WTC11 (cell line): Measurements from ENCODE around the gene TTC17. TPM values are rescaled to one million over a fixed set of nuclear protein-coding genes. Genes with fewer than 3 reads are reported as not detected.

Source experiments
- ATAC-seq: fragments of 200-7000 bp; cut with Tn5 transposase; 2 replicates; pipeline ENCODE4 v1.10.0; 2021; ENCODE audit warnings: mild to moderate bottlenecking, moderate library complexity
- CTCF ChIA-PET: fragments of 300-600 bp; sonication (Branson Sonifier 250); formaldehyde crosslinking; loops from one replicate; lab custom pipeline; 2021; ENCODE audit warnings: antibody characterized with exemption; lab: Charles Lee
- POLR2A ChIA-PET: fragments of 350-600 bp; sonication (Branson Sonifier 250); formaldehyde crosslinking; loops from one replicate; lab custom pipeline; 2021; ENCODE audit warnings: antibody characterized with exemption; lab: Charles Lee
- DNase-seq: peaks from one replicate; pipeline ENCODE4 v3.0.0; 2021; ENCODE audit warnings: low spot score
- H3K27ac Mint-ChIP-seq: 2 replicates; pipeline ENCODE4 v1.8.0; 2021; ENCODE audit warnings: mixed read lengths
- H3K27me3 Mint-ChIP-seq: 2 replicates; pipeline ENCODE4 v1.8.0; 2021; ENCODE audit warnings: low read depth, mild to moderate bottlenecking, moderate library complexity, mixed read lengths
- H3K36me3 Mint-ChIP-seq: 2 replicates; pipeline ENCODE4 v1.8.0; 2021; ENCODE audit warnings: mixed read lengths
- H3K4me1 Mint-ChIP-seq: 2 replicates; pipeline ENCODE4 v1.8.0; 2022; ENCODE audit warnings: mixed read lengths
- H3K4me3 Mint-ChIP-seq: 2 replicates; pipeline ENCODE4 v1.8.0; 2021; ENCODE audit warnings: mild to moderate bottlenecking, moderate library complexity, mixed read lengths
- H3K9me3 Mint-ChIP-seq: 2 replicates; pipeline ENCODE4 v1.8.0; 2021; ENCODE audit warnings: mixed read lengths
- ATF2 ChIP-seq: sonication (generic); formaldehyde crosslinking; IDR thresholded peaks from 2 replicates; pipeline ENCODE4 v1.8.1; 2022; ENCODE audit warnings: low read depth, missing genetic modification reagents, borderline replicate concordance
- CREB1 ChIP-seq: sonication (generic); formaldehyde crosslinking; IDR thresholded peaks from 2 replicates; pipeline ENCODE4 v1.8.0; 2023; ENCODE audit warnings: mild to moderate bottlenecking, missing genetic modification reagents
- CREM ChIP-seq: sonication (generic); formaldehyde crosslinking; IDR thresholded peaks from 2 replicates; pipeline ENCODE4 v1.8.1; 2022; ENCODE audit warnings: mild to moderate bottlenecking, missing genetic modification reagents, moderate library complexity
- ESRRA ChIP-seq: sonication (generic); formaldehyde crosslinking; IDR thresholded peaks from 2 replicates; pipeline ENCODE4 v1.8.1; 2022; ENCODE audit warnings: mild to moderate bottlenecking, missing genetic modification reagents, borderline replicate concordance
- FOXJ3 ChIP-seq: sonication (generic); formaldehyde crosslinking; IDR thresholded peaks from 2 replicates; pipeline ENCODE4 v1.9.0; 2021; ENCODE audit warnings: missing genetic modification reagents, mild to moderate bottlenecking, borderline replicate concordance
- FOXP1 ChIP-seq: sonication (generic); formaldehyde crosslinking; IDR thresholded peaks from 2 replicates; pipeline ENCODE4 v1.8.0; 2022; ENCODE audit warnings: missing genetic modification reagents, mild to moderate bottlenecking, moderate library complexity, borderline replicate concordance
- HMGA2 ChIP-seq: fragments of 250-450 bp; sonication (Bioruptor Pico); IDR thresholded peaks from 2 replicates; pipeline ENCODE4 v1.4.0; 2021; ENCODE audit warnings: mild to moderate bottlenecking, moderate library complexity
- NFE2L1 ChIP-seq: sonication (generic); formaldehyde crosslinking; IDR thresholded peaks from 2 replicates; pipeline ENCODE4 v1.8.1; 2023; ENCODE audit warnings: missing genetic modification reagents
- NR2C2 ChIP-seq: sonication (generic); formaldehyde crosslinking; IDR thresholded peaks from 2 replicates; pipeline ENCODE4 v1.8.0; 2022; ENCODE audit warnings: mild to moderate bottlenecking, missing genetic modification reagents
- OVOL2 ChIP-seq: fragments of 250-450 bp; sonication (Bioruptor Pico); IDR thresholded peaks from 2 replicates; pipeline ENCODE4 v1.9.0; 2021; ENCODE audit warnings: mild to moderate bottlenecking, borderline replicate concordance
- SMAD3 ChIP-seq: sonication (generic); formaldehyde crosslinking; IDR thresholded peaks from 2 replicates; pipeline ENCODE4 v1.8.0; 2022; ENCODE audit warnings: missing genetic modification reagents, mild to moderate bottlenecking, borderline replicate concordance
- SP1 ChIP-seq: sonication (generic); formaldehyde crosslinking; conservative IDR thresholded peaks from 2 replicates; pipeline ENCODE4 v1.8.1; 2022; ENCODE audit warnings: missing genetic modification reagents
- STAT6 ChIP-seq: sonication (generic); formaldehyde crosslinking; conservative IDR thresholded peaks from 2 replicates; pipeline ENCODE4 v1.8.1; 2023; ENCODE audit warnings: mild to moderate bottlenecking, low read depth, missing genetic modification reagents, moderate library complexity
- TEAD1 ChIP-seq: sonication (generic); formaldehyde crosslinking; IDR thresholded peaks from 2 replicates; pipeline ENCODE4 v1.8.0; 2022; ENCODE audit warnings: mild to moderate bottlenecking, missing genetic modification reagents
- USF1 ChIP-seq: sonication (generic); formaldehyde crosslinking; IDR thresholded peaks from 2 replicates; pipeline ENCODE4 v1.8.0; 2022; ENCODE audit warnings: mild to moderate bottlenecking, missing genetic modification reagents
- ZNF396 ChIP-seq: fragments of 250-450 bp; sonication (Bioruptor Pico); IDR thresholded peaks from 2 replicates; pipeline ENCODE4 v1.8.0; 2021; ENCODE audit warnings: mild to moderate bottlenecking, moderate library complexity, borderline replicate concordance
- ZSCAN18 ChIP-seq: fragments of 250-450 bp; sonication (Bioruptor Pico); IDR thresholded peaks from 2 replicates; pipeline ENCODE4 v2.1.2; 2022; ENCODE audit warnings: mild to moderate bottlenecking, moderate library complexity
- total RNA-seq: library from RNA; stranded (reverse); gene quantifications from 3 replicates; pipeline ENCODE4 v1.2.3, GENCODE V29; 2021
- TF ChIP-seq, protein P1 (sequence below): sonication (generic); formaldehyde crosslinking; IDR thresholded peaks from 2 replicates; pipeline ENCODE4 v1.8.1; 2022; ENCODE audit warnings: low read depth, mild to moderate bottlenecking, moderate library complexity, missing genetic modification reagents, borderline replicate concordance
- TF ChIP-seq, protein P2 (sequence below): sonication (generic); formaldehyde crosslinking; IDR thresholded peaks from 2 replicates; pipeline ENCODE4 v1.8.1; 2022; ENCODE audit warnings: mild to moderate bottlenecking, moderate library complexity, missing genetic modification reagents
- TF ChIP-seq, protein P3 (sequence below): sonication (generic); formaldehyde crosslinking; IDR thresholded peaks from 2 replicates; pipeline ENCODE4 v1.8.1; 2022; ENCODE audit warnings: mild to moderate bottlenecking, missing genetic modification reagents, moderate library complexity, borderline replicate concordance
- TF ChIP-seq, protein P4 (sequence below): sonication (generic); formaldehyde crosslinking; IDR thresholded peaks from 2 replicates; pipeline ENCODE4 v1.8.1; 2023; ENCODE audit warnings: mild to moderate bottlenecking, missing genetic modification reagents
- TF ChIP-seq, protein P5 (sequence below): fragments of 250-450 bp; sonication (Bioruptor Pico); conservative IDR thresholded peaks from 2 replicates; pipeline ENCODE4 v1.9.0; 2021; ENCODE audit warnings: mild to moderate bottlenecking

Gene TTC17
- total RNA-seq, 1 experiment from 2014 or later: 69.0 TPM

GRCh38 chr11:43408277-43408676 lies 49.6 kb downstream of the TTC17 start:
- Mint-ChIP-seq H3K4me1 (no peaks in the 10 kb centered on the region), H3K36me3 (peaks cover 40% of the 10 kb centered on the region), H3K9me3 (no peaks in the 10 kb centered on the region), H3K27me3 (no peaks in the 10 kb centered on the region), H3K4me3 (no peak overlapping the region), H3K27ac (no peak overlapping the region)
- TF ChIP-seq SP1 (CRISPR knock-in tag): no peak
- no peak for TF ChIP-seq STAT6
- TF ChIP-seq, protein P1, sequence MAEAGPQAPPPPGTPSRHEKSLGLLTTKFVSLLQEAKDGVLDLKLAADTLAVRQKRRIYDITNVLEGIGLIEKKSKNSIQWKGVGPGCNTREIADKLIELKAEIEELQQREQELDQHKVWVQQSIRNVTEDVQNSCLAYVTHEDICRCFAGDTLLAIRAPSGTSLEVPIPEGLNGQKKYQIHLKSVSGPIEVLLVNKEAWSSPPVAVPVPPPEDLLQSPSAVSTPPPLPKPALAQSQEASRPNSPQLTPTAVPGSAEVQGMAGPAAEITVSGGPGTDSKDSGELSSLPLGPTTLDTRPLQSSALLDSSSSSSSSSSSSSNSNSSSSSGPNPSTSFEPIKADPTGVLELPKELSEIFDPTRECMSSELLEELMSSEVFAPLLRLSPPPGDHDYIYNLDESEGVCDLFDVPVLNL (CRISPR knock-in tag): no peak
- TF ChIP-seq USF1 (CRISPR knock-in tag): no peak
- TF ChIP-seq HMGA2 (CRISPR knock-in tag): no peak
- TF ChIP-seq ZSCAN18 (CRISPR knock-in tag): no peak
- no peak for TF ChIP-seq OVOL2 (CRISPR knock-in tag)
- no peak for TF ChIP-seq ZNF396
- TF ChIP-seq, protein P2, sequence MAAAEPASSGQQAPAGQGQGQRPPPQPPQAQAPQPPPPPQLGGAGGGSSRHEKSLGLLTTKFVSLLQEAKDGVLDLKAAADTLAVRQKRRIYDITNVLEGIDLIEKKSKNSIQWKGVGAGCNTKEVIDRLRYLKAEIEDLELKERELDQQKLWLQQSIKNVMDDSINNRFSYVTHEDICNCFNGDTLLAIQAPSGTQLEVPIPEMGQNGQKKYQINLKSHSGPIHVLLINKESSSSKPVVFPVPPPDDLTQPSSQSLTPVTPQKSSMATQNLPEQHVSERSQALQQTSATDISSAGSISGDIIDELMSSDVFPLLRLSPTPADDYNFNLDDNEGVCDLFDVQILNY (CRISPR knock-in tag): no peak
- TF ChIP-seq CREM: no peak
- TF ChIP-seq CREB1 (CRISPR knock-in tag): no peak
- TF ChIP-seq FOXP1 (CRISPR knock-in tag): no peak
- TF ChIP-seq TEAD1 (CRISPR knock-in tag): no peak
- no peak for TF ChIP-seq NR2C2 (CRISPR knock-in tag)
- no peak for TF ChIP-seq NFE2L1 (CRISPR knock-in tag)
- no peak for TF ChIP-seq FOXJ3 (CRISPR knock-in tag)
- POLR2A ChIA-PET: no interaction called here
- CTCF ChIA-PET: no interaction called here
- DNase-seq (no peak), ATAC-seq (no peak)

GRCh38 chr11:43410394-43410793 lies 51.7 kb downstream of the TTC17 start:
- POLR2A ChIA-PET: no interaction called here
- Mint-ChIP-seq H3K9me3 (no peaks in the 10 kb centered on the region), H3K4me3 (no peak overlapping the region), H3K27me3 (no peaks in the 10 kb centered on the region), H3K36me3 (peaks cover 41% of the 10 kb centered on the region), H3K27ac (no peak overlapping the region), H3K4me1 (no peaks in the 10 kb centered on the region)
- CTCF ChIA-PET: interaction anchor here (1.7 kb wide), 1 partner anchor 99 kb away, joined by 3 read pairs; the partner anchor contains the start of gene API5
- DNase-seq (no peak), ATAC-seq (no peak)
- TF ChIP-seq CREM: no peak
- no peak for TF ChIP-seq ESRRA (CRISPR knock-in tag)
- TF ChIP-seq, protein P3, sequence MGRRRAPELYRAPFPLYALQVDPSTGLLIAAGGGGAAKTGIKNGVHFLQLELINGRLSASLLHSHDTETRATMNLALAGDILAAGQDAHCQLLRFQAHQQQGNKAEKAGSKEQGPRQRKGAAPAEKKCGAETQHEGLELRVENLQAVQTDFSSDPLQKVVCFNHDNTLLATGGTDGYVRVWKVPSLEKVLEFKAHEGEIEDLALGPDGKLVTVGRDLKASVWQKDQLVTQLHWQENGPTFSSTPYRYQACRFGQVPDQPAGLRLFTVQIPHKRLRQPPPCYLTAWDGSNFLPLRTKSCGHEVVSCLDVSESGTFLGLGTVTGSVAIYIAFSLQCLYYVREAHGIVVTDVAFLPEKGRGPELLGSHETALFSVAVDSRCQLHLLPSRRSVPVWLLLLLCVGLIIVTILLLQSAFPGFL (CRISPR knock-in tag): no peak
- TF ChIP-seq, protein P4, sequence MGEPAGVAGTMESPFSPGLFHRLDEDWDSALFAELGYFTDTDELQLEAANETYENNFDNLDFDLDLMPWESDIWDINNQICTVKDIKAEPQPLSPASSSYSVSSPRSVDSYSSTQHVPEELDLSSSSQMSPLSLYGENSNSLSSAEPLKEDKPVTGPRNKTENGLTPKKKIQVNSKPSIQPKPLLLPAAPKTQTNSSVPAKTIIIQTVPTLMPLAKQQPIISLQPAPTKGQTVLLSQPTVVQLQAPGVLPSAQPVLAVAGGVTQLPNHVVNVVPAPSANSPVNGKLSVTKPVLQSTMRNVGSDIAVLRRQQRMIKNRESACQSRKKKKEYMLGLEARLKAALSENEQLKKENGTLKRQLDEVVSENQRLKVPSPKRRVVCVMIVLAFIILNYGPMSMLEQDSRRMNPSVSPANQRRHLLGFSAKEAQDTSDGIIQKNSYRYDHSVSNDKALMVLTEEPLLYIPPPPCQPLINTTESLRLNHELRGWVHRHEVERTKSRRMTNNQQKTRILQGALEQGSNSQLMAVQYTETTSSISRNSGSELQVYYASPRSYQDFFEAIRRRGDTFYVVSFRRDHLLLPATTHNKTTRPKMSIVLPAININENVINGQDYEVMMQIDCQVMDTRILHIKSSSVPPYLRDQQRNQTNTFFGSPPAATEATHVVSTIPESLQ (CRISPR knock-in tag): no peak
- no peak for TF ChIP-seq SMAD3 (CRISPR knock-in tag)
- no peak for TF ChIP-seq ATF2
- TF ChIP-seq, protein P5, sequence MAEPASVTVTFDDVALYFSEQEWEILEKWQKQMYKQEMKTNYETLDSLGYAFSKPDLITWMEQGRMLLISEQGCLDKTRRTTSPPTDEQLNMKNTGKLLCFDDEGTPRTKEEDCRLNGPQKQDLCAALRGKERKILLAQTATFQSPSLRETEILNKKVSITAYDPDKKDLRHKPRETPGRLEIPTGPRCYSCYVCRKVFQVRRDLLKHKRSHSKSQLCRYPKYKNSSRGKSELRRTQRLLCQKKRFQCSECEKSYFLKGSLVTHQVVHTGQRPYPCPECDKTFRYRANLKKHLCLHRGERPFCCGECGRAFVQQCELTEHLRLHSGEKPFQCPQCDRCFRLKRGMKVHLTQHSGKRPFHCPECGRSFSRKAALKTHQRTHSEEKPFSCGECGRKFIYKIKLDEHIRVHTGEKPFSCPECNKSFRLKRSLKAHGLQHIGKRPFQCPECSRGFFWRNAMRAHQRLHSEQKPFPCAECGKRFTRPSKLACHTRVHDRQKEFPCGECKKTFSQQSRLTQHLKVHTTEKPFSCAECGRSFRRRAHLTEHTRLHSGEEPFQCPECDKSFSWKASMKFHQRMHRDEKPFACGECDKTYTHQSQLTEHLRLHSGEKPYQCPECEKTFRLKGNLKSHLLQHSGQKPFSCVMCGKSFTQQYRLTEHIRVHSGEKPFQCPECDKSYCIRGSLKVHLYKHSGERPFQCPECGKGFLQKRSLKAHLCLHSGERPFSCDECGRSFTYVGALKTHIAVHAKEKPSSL (CRISPR knock-in tag): no peak
